H1 (cell line): Measurements from ENCODE around the gene BIN1. TPM values are rescaled to one million over a fixed set of nuclear protein-coding genes. Genes with fewer than 3 reads are reported as not detected.

ENCODE experiments used
- CTCF ChIA-PET: fragments of 300-600 bp; sonication (Branson Sonifier 250); formaldehyde crosslinking; loops from one replicate; lab custom pipeline; 2021; ENCODE audit not compliant: partially characterized antibody; lab: Charles Lee
- POLR2A ChIA-PET: fragments of 300-600 bp; sonication (Branson Sonifier 250); formaldehyde crosslinking; loops from one replicate; lab custom pipeline; 2021; ENCODE audit warnings: inconsistent platforms; ENCODE audit not compliant: partially characterized antibody; lab: Charles Lee
- DNase-seq, 2 experiments: peaks; one replicate each; pipeline versions ENCODE4 v3.0.0 to v3.0.0-alpha.2; 2010 to 2022; ENCODE audit warnings: low spot score in 2 of 2, low read depth in 1 of 2, mixed read lengths in 1 of 2
- FAIRE-seq: peaks from 2 replicates; lab custom pipeline; 2011; peaks lifted over from hg19 to GRCh38; lab: Jason Lieb, UNC
- H2AFZ ChIP-seq: 2 replicates; pipeline ENCODE4 v1.8.1; 2012; ENCODE audit warnings: low read length, inconsistent platforms
- H2AK5ac ChIP-seq: 2 replicates; pipeline ENCODE4 v1.6.1; 2013; ENCODE audit warnings: low read depth, low read length
- H2BK120ac ChIP-seq: replicated peaks from 2 replicates; pipeline ENCODE3; 2013; ENCODE audit warnings: low read depth, low read length, inconsistent platforms
- H2BK12ac ChIP-seq: 2 replicates; pipeline ENCODE4 v1.6.1; 2013; ENCODE audit warnings: low read depth, low read length
- H2BK15ac ChIP-seq: 2 replicates; pipeline ENCODE4 v1.6.1; 2013; ENCODE audit warnings: low read length
- H2BK20ac ChIP-seq: 2 replicates; pipeline ENCODE4 v1.6.1; 2013; ENCODE audit warnings: low read length
- H2BK5ac ChIP-seq: 2 replicates; pipeline ENCODE4 v1.6.1; 2013; ENCODE audit warnings: low read depth, low read length
- H3K14ac ChIP-seq: 2 replicates; pipeline ENCODE4 v1.6.1; 2013; ENCODE audit warnings: inconsistent platforms; ENCODE audit not compliant: insufficient read length
- H3K18ac ChIP-seq: 2 replicates; pipeline ENCODE4 v1.6.1; 2013; ENCODE audit warnings: low read length; ENCODE audit errors: extremely low read depth
- H3K23ac ChIP-seq: 2 replicates; pipeline ENCODE4 v1.6.1; 2013; ENCODE audit warnings: inconsistent platforms; ENCODE audit not compliant: insufficient read length
- H3K23me2 ChIP-seq: 2 replicates; pipeline ENCODE4 v1.6.1; 2013; ENCODE audit warnings: low read depth, low read length
- H3K27ac ChIP-seq: 2 replicates; pipeline ENCODE4 v1.6.1; 2011; ENCODE audit warnings: low read depth, low read length, inconsistent platforms
- H3K27me3 ChIP-seq, 4 experiments: replicated peaks in 1 of 4; 1 replicate in 1 of 4; 2 replicates in 3 of 4; pipeline versions ENCODE4 v1.6.1 to v1.8.1; 2011 to 2013; ENCODE audit warnings: low read length in 3 of 4, mild to moderate bottlenecking in 3 of 4, inconsistent platforms in 2 of 4, mixed read lengths in 2 of 4, moderate library complexity in 1 of 4; ENCODE audit not compliant: control insufficient read depth in 3 of 4, insufficient read depth in 3 of 4; ENCODE audit errors: extremely low read depth in 1 of 4
- H3K36me3 ChIP-seq, 4 experiments: 2 replicates each; pipeline versions ENCODE4 v1.6.1 to v1.8.1; 2011 to 2013; ENCODE audit warnings: mild to moderate bottlenecking in 4 of 4, low read length in 3 of 4, moderate library complexity in 2 of 4, control low read depth in 1 of 4, inconsistent platforms in 1 of 4; ENCODE audit not compliant: insufficient read depth in 4 of 4, control insufficient read depth in 2 of 4
- H3K4ac ChIP-seq: replicated peaks from 2 replicates; pipeline ENCODE3; 2013; ENCODE audit warnings: low read length, low read depth, mixed read lengths, inconsistent platforms; ENCODE audit not compliant: insufficient read length
- H3K4me1 ChIP-seq, 4 experiments: replicated peaks in 1 of 4; 1 replicate in 1 of 4; 2 replicates in 3 of 4; pipeline versions ENCODE4 v1.6.1 to v1.8.1; 2011 to 2013; ENCODE audit warnings: low read length in 3 of 4, inconsistent platforms in 2 of 4, mixed read lengths in 1 of 4; ENCODE audit not compliant: insufficient read depth in 4 of 4, control insufficient read depth in 3 of 4
- H3K4me2 ChIP-seq, 2 experiments: 2 replicates each; pipeline versions ENCODE4 v1.6.1 to v1.8.1; 2011 to 2013; ENCODE audit warnings: low read depth in 2 of 2, low read length in 2 of 2, control low read depth in 1 of 2, inconsistent platforms in 1 of 2, mild to moderate bottlenecking in 1 of 2; ENCODE audit not compliant: insufficient read depth in 1 of 2
- H3K4me3 ChIP-seq, 4 experiments: fragments of 200-600, 300-600 bp in 1 of 4; sonication (generic), shearing (Covaris generic), sonication (Bioruptor Twin) in 1 of 4; 2 replicates each; pipeline versions ENCODE4 v1.5.1 to v1.8.1; 2011 to 2016; ENCODE audit warnings: low read length in 4 of 4, low read depth in 3 of 4, control low read depth in 2 of 4, inconsistent platforms in 2 of 4, mild to moderate bottlenecking in 2 of 4, mixed read lengths in 1 of 4, moderate library complexity in 1 of 4; ENCODE audit not compliant: insufficient read depth in 2 of 4; ENCODE audit errors: extremely low read depth in 1 of 4
- H3K56ac ChIP-seq: replicated peaks from 2 replicates; pipeline ENCODE3; 2013; ENCODE audit warnings: low read depth, mild to moderate bottlenecking, mixed read lengths, low read length, inconsistent platforms; ENCODE audit not compliant: insufficient read length
- H3K79me1 ChIP-seq: 2 replicates; pipeline ENCODE4 v1.6.1; 2013; ENCODE audit warnings: low read depth, low read length, control low read depth
- H3K79me2 ChIP-seq, 2 experiments: 2 replicates each; pipeline versions ENCODE4 v1.6.1 to v1.8.1; 2012 to 2013; ENCODE audit warnings: low read length in 2 of 2, mild to moderate bottlenecking in 2 of 2, inconsistent platforms in 1 of 2; ENCODE audit not compliant: insufficient read depth in 2 of 2, control insufficient read depth in 1 of 2
- H3K9ac ChIP-seq, 4 experiments: replicated peaks in 1 of 4; 1 replicate in 1 of 4; 2 replicates in 3 of 4; pipeline versions ENCODE4 v1.6.1 to v1.8.1; 2011 to 2013; ENCODE audit warnings: low read depth in 3 of 4, low read length in 3 of 4, control low read depth in 2 of 4, mild to moderate bottlenecking in 2 of 4, moderate library complexity in 2 of 4, inconsistent platforms in 1 of 4; ENCODE audit errors: extremely low read depth in 1 of 4
- H3K9me3 ChIP-seq, 2 experiments: 2 replicates each; pipeline versions ENCODE4 v1.6.1 to v1.8.1; 2012 to 2013; ENCODE audit warnings: mild to moderate bottlenecking in 2 of 2, moderate library complexity in 2 of 2, control low read depth in 1 of 2, inconsistent platforms in 1 of 2, low read depth in 1 of 2, low read length in 1 of 2, mixed read lengths in 1 of 2; ENCODE audit not compliant: insufficient read depth in 2 of 2
- H4K20me1 ChIP-seq, 2 experiments: replicated peaks in 1 of 2; 2 replicates each; pipeline versions ENCODE3 to v1.8.1; 2011 to 2013; ENCODE audit warnings: inconsistent platforms in 2 of 2, low read length in 2 of 2, mild to moderate bottlenecking in 1 of 2; ENCODE audit not compliant: insufficient read depth in 2 of 2, control insufficient read depth in 1 of 2
- H4K5ac ChIP-seq: 2 replicates; pipeline ENCODE4 v1.6.1; 2013; ENCODE audit warnings: low read length, low read depth, mixed read lengths, inconsistent platforms; ENCODE audit not compliant: insufficient read length
- H4K8ac ChIP-seq: 2 replicates; pipeline ENCODE4 v1.8.0; 2013; ENCODE audit warnings: mild to moderate bottlenecking, moderate library complexity, low read length, inconsistent platforms; ENCODE audit not compliant: insufficient read depth; ENCODE audit errors: extremely low read depth
- H4K91ac ChIP-seq: replicated peaks from 2 replicates; pipeline ENCODE3; 2013; ENCODE audit warnings: low read length, mixed read lengths, inconsistent platforms; ENCODE audit not compliant: insufficient read length
- CEBPB ChIP-seq: IDR thresholded peaks from 2 replicates; pipeline ENCODE4 v1.6.1; 2012; ENCODE audit warnings: low read depth, low read length
- KDM4A ChIP-seq: IDR thresholded peaks from one replicate; pipeline ENCODE4 v1.7.1; 2012; ENCODE audit warnings: low read depth, mild to moderate bottlenecking, moderate library complexity, low read length, inconsistent platforms; ENCODE audit not compliant: severe bottlenecking
- RFX5 ChIP-seq: IDR thresholded peaks from 2 replicates; pipeline ENCODE4 v1.6.1; 2011; ENCODE audit warnings: low read depth, low read length, improper control_type of control experiment, borderline replicate concordance
- SIRT6 ChIP-seq: IDR thresholded peaks from one replicate; pipeline ENCODE4 v1.7.1; 2012; ENCODE audit warnings: low read length, inconsistent platforms
- WGBS, 2 experiments: shearing (Covaris generic) in 1 of 2; methylation state at CpG; one replicate each; pipeline versions ENCODE4 v1.1.6 to v1.1.7; 2013 to 2015; ENCODE audit warnings: low lambda C conversion rate in 2 of 2, mixed read lengths in 2 of 2, inconsistent platforms in 1 of 2, low coverage in 1 of 2, missing lambda C conversion rate in 1 of 2; ENCODE audit not compliant: insufficient replicate concordance in 2 of 2, insufficient coverage in 1 of 2, insufficient read length in 1 of 2; ENCODE audit errors: extremely low coverage in 1 of 2, missing lambda C conversion rate in 1 of 2; 5-methylcytosine and 5-hydroxymethylcytosine counted together
- polyA plus RNA-seq, 7 experiments: library from polyadenylated mRNA; depleted of rRNA in 3 of 7; stranded (reverse) in 5 of 7; unstranded in 2 of 7; fragments of >200 nt in 5 of 7; fragments of 200-250 nt in 2 of 7; gene quantifications; 1 replicate in 5 of 7; 2 replicates in 1 of 7; 4 replicates in 1 of 7; pipeline versions ENCODE4 v1.2.1 to v1.2.3, GENCODE V29; 2011 to 2013; ENCODE audit warnings: missing spikeins in 2 of 7, mixed read lengths in 2 of 7
- total RNA-seq: library from RNA; stranded (reverse); fragmentation: NEBNext Ultra II Directional; extraction: Animal tissue kit (Norgen Biotek cat#: 25700); gene quantifications from 2 replicates; pipeline ENCODE4 v1.2.1, GENCODE V29; 2021
- TF ChIP-seq, protein P1 (sequence below): IDR thresholded peaks from 2 replicates; pipeline ENCODE4 v1.6.1; 2011; ENCODE audit warnings: low read length, improper control_type of control experiment
- TF ChIP-seq, protein P2 (sequence below): IDR thresholded peaks from 2 replicates; pipeline ENCODE4 v1.6.1; 2011; ENCODE audit warnings: low read depth, mild to moderate bottlenecking, low read length; ENCODE audit not compliant: insufficient read depth

BIN1 gene
- total and polyA plus RNA-seq, 2 of the 8 experiments (the other 6 are each of a cell fraction or from before 2014, with no cell fraction given): 23.6 to 35.6 TPM

- H3K4me3 ChIP-seq: no peak overlapping the region
- H2BK15ac ChIP-seq: no peak overlapping the region
- H4K5ac ChIP-seq: no peak overlapping the region
- no peaks in the 10 kb centered on the region for H3K9me3 ChIP-seq
- no peaks in the 10 kb centered on the region for H4K20me1 ChIP-seq
- H3K36me3 ChIP-seq: no peaks in the 10 kb centered on the region
- POLR2A ChIA-PET: interaction anchor here (0.6 to 1.0 kb wide), 2 partner anchors 44 to 493 kb away, joined by 3 read pairs; no protein-coding TSS in a partner anchor
- TF ChIP-seq CEBPB (no peak), SIRT6 (no peak), KDM4A (no peak), RFX5 (no peak)
- TF ChIP-seq, protein P1, sequence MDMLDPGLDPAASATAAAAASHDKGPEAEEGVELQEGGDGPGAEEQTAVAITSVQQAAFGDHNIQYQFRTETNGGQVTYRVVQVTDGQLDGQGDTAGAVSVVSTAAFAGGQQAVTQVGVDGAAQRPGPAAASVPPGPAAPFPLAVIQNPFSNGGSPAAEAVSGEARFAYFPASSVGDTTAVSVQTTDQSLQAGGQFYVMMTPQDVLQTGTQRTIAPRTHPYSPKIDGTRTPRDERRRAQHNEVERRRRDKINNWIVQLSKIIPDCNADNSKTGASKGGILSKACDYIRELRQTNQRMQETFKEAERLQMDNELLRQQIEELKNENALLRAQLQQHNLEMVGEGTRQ: no peak
- TF ChIP-seq, protein P2, sequence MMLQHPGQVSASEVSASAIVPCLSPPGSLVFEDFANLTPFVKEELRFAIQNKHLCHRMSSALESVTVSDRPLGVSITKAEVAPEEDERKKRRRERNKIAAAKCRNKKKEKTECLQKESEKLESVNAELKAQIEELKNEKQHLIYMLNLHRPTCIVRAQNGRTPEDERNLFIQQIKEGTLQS: no peak
- WGBS, 2 experiments: 89% methylated on average over 3 of the region's 3 CpGs; no CpG with 5 or more reads in 1 of the 2 experiments
- no peaks in the 10 kb centered on the region for H3K79me1 ChIP-seq
- peaks cover 1 to 3% (median 2%) of the 10 kb centered on the region in 4 experiments; a peak in 4 of 7 replicates for H3K4me1 ChIP-seq
- CTCF ChIA-PET: interaction anchor here (1.2 to 2.1 kb wide), 3 partner anchors 15 to 48 kb away, joined by 3 to 7 read pairs (median 4); no protein-coding TSS in a partner anchor
- no peak overlapping the region for H2AFZ ChIP-seq
- no peak overlapping the region for H3K23ac ChIP-seq
- no peak overlapping the region for H4K8ac ChIP-seq
- no peak overlapping the region for H3K18ac ChIP-seq
- H3K14ac ChIP-seq: no peak overlapping the region
- H2BK120ac ChIP-seq: no peak overlapping the region
- peak in 1 of 2 experiments; percentile 33 for DNase-seq
- H3K4ac ChIP-seq: no peak overlapping the region
- no peak for FAIRE-seq
- H2BK5ac ChIP-seq: no peak overlapping the region
- no peaks in the 10 kb centered on the region for H3K79me2 ChIP-seq
- no peaks in the 10 kb centered on the region for H3K27me3 ChIP-seq
- H4K91ac ChIP-seq: no peak overlapping the region
- no peak overlapping the region for H2BK20ac ChIP-seq
- no peak overlapping the region for H3K9ac ChIP-seq
- peaks cover 7% of the 10 kb centered on the region; the same call in 1 of the 2 replicates for H3K23me2 ChIP-seq
- no peak overlapping the region for H3K4me2 ChIP-seq
- H2AK5ac ChIP-seq: no peak overlapping the region
- H3K27ac ChIP-seq: no peak overlapping the region
- H2BK12ac ChIP-seq: no peak overlapping the region
- H3K56ac ChIP-seq: no peak overlapping the region
These were observed 86.4 kb downstream of the BIN1 start for GRCh38 chr2:127020536-127020935.
